ENCODE data around the gene DCBLD1.
A peak's percentile ranks its signal among the peaks of the same experiment; 100 is the strongest.

Gene DCBLD1

DNA sequence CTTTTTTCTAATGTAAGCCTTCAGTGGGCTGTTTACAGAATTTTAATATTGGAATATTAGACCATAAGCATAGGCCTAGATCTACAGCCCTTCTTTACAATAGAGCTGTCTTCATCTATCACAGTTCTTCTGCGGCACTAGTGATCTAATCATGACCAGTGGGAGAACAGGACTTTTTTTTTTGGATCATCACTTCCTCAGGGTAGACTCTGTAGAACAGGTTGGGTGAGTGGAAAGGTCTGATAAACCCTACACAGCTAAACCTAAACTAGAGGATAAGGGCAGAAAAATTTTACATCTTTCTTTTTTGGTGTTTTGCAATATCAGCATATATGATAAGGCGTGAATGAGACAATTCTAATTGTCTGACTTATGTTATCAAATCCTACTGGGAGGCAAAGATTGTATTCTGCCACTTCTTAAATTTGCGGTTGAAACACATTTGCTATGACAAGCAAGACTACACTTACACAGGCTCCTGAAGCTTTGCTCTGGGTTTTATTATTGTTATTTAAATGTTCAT, 67.7 kb downstream of the DCBLD1 start:
- H3K27ac ChIP-seq: peak overlapping the region; percentile 67
- no peak for DNase-seq (ENCODE audit: low read depth, low spot score)

DNA sequence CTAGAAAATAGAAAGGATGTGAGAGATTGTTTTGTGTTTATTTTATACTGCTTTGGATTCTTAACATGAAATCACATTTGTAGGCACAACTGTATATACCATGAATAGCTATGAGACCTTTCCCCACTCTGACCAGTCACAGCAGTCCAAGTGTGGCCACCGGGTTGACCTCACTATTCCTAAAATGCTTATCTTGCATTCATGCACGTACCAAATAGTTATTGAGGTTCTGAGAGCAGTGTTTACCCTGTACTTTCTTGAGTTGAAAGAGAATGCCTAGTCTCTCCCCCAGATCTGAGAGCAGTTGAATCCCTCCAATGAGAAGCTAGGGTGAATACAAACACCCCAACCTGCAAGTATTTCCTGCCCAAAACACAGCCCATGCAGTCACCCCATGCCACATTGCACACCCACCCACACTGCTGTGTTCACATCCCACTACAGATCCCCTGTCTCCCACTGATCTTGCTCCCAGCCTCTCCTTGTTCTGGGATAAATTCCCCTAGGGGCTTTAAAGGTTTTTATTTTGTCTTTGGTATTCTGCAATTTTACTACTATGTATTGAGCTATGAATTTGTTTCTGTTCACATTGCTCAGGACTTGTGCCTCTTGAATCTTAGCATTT, 68.3 kb downstream of the DCBLD1 start:
- no peak for DNase-seq (ENCODE audit: low read depth, low spot score)
- H3K27ac ChIP-seq: peak overlapping the region; percentile 67

DNA sequence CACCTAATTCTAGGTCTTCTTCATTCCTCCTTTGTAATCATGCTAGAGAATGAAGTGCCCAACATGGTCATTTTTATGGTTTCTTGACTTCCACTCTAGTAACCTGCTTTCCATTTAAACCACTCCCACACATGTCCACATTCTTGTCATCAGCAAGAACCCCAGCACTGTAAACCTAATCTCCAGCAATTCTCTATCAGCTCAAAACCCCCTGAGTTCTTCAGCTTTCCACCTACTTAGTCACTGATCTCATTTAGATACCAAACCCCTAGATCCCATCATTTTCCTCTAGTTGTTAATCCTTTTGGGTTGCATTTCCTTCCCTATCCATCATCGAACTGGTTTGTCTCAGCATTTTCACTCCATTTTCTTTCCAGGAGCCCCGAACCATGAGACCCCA, 70.1 kb downstream of the DCBLD1 start:
- DNase-seq (ENCODE audit: low read depth, low spot score): no peak
- no peak overlapping the region for H3K27ac ChIP-seq

DNA sequence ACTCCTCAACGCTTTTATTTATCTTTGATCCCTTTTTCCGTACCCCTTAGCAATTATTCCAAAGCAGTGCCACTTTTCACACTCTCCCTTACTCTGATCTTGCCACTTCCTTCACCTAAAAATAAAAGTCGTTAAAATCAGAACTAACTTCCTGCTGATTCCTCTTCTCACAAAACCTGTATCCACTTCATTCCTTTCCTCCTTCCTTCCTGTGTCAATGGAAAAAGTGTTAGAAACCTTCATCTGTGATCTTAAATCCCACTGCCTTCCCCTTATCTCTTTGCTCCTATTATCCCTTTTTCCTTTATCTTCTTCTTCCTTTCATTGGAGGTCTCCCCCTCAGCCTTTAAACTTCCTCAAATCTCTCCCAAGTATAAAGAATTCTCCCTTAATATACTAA, 70.7 kb downstream of the DCBLD1 start:
- DNase-seq (ENCODE audit: low read depth, low spot score): no peak
- H3K27ac ChIP-seq: no peak overlapping the region

DNA sequence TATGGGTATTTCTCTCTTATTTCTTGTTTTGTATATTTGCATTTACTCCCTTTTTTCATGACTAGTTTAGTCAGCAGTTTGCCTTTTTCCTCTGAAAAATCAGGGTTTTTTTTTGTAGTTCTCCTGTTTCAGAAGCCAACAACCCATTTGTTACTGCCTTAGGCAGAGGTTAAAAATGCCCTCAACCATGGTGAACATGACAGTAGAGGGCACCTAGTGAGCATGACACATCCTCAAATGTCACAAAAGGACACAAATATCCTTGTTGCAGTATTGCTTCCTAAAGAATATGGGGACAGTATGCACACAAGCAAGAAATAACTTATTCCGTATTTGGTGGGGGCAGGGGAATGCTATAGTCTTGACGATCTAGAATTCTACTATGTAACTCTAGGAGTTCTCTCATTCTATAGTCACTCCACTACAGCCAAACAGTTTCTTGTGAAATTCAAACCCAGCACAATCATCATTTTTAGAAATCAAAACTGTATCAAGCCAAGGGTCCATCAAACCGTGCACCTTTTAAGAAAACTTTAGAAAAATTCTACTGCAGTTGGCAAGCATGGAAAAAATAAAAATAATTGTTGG, 72.9 kb downstream of the DCBLD1 start:
- DNase-seq (ENCODE audit: low read depth, low spot score): no peak
- peak overlapping the region; percentile 42 for H3K27ac ChIP-seq

DNA sequence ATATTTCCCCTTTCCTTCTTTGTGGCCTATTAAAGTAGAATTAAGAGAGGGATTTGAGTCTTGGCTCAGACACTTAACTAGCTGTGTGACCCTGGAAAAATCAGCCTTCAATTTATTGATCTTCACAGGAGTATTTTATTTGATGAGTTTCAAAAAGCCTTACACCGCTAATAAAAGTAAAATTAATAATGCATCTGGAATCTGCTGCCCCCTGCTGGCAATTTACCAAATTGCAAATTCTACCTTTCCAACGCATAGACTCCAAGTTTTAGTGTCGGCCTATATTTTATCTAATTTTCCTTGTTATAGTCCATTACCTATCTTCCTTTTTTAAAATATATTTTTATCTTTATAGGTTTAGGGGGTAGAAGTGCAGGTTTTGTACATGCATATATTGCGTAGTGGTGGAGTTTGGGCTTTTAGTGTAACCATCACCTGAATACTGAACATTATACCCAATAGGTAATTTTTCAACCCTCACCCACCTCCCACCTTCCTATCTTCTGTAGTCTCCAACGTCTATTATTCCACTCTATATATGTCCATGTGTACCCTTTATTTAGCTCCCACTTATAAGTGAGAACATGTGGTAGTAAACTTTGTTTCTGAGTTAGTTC, 73.5 kb downstream of the DCBLD1 start:
- H3K27ac ChIP-seq: no peak overlapping the region
- DNase-seq (ENCODE audit: low read depth, low spot score): no peak

DNA sequence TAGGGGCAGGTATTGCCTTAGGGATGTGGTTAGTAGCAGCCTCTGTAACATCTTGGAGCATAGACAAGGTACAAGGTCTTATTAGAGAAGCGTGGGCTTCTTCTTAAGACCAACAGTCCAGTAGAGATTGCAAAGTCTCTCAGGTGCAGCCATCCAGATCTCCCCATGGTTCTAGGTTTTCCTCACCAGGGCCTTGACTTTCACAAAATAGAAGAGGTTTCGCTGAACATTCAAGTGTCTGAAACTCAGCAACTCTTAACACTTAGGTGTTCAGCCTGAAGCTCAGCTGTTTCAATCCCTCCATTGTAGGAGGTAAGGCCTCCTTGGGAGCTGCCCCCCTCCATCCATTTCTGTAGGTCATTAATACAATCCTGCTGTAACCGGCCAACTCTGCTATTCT, 75.5 kb downstream of the DCBLD1 start:
- no peak overlapping the region for H3K27ac ChIP-seq
- no peak for DNase-seq (ENCODE audit: low read depth, low spot score)

DNA sequence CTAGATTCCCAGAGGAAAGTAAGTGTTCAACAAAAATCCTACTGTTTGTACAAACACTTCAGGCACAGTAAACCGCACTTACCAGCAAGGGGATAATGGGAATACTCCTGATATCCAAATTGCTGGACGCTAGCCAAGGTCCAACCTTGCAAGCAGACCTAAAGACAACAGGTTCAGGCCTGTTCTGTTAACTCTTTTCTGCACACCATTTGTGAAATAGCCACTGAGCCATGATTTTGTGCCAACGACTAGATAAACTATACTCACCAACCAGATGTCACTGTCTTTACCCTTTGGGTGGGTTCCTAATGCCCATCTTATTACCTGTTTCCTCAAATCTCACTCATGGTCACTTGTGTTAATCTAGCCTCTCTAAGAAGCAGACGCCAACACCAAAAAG, 76.3 kb downstream of the DCBLD1 start:
- no peak for DNase-seq (ENCODE audit: low read depth, low spot score)
- peak overlapping the region; percentile 1 for H3K27ac ChIP-seq

DNA sequence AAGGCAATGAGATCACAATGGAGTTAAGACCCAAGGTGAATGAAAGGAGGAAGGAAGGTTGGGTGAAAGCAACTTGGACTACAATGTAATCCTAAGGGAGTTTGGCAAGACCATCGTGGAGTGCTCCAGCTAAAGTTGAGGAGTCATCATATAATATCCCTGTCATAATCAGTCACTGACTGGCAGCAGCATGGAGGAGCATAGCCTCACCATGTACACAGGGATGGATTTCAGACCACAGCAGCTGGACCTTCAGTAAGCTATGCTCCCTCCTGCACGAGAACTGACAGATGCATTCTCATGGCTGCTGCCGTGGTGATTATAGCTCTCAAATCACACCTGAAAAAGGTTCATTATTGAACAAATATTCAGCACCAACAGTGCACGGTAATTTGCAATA, 76.8 kb downstream of the DCBLD1 start:
- H3K27ac ChIP-seq: no peak overlapping the region
- no peak for DNase-seq (ENCODE audit: low read depth, low spot score)

DNA sequence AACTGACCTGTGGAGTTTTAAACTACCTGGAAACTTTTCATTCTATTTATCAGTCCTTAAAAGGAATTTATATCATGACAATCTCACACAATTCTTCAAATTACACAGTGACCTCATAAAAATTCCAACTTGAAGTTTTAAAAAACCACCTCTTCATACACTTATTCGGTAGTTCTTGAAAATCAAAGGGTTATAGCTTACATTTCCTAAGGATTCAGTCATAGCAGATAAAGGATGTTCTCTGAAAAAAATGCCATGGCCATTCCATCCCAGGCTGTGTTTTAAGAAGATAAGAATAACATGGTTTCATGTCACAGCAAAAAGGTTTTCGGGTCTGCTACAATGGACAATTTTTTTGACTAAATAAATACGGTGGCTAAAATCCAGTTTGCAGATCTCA, 78.7 kb downstream of the DCBLD1 start:
- DNase-seq (ENCODE audit: low read depth, low spot score): no peak
- H3K27ac ChIP-seq: no peak overlapping the region

DNA sequence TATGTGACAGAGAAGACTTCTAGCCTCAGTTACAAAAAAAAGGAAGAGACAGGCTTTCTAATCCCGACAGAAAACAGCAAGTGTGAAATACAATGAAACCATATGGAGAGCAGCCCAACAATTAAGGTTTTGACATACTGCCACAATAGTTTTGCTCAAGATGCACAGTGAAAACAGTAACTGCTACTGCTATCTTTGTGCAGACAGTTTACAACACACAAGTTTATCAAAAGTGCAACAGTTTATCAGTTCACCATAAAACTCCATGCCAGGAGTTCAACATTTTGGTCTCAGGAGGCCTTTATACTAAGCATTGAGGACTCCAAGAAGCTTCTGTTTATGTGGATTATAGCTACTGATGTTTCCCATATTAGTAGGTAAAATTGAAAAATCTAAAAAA, 82.2 kb downstream of the DCBLD1 start:
- H3K27ac ChIP-seq: no peak overlapping the region
- no peak for DNase-seq (ENCODE audit: low read depth, low spot score)

DNA sequence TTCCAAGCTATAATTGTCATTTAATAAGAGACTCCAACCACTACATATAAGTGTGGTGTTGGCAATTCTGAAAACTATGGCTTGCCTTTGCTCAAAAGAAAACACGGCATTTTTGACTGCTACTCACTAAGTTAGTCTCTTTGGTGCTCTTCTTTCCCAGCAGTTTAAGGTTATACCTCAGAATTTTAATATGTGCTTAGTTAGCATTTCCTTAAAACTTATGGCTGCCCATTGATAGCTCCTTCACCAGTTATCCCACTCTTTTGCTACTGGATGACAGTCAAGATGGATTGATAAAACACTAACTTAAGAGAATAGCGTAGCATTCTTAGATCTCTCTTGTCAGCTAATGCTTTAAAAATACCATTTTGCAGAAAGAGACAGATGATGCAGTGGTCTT, 85.8 kb downstream of the DCBLD1 start:
- no peak for DNase-seq (ENCODE audit: low read depth, low spot score)
- H3K27ac ChIP-seq: no peak overlapping the region

DNA sequence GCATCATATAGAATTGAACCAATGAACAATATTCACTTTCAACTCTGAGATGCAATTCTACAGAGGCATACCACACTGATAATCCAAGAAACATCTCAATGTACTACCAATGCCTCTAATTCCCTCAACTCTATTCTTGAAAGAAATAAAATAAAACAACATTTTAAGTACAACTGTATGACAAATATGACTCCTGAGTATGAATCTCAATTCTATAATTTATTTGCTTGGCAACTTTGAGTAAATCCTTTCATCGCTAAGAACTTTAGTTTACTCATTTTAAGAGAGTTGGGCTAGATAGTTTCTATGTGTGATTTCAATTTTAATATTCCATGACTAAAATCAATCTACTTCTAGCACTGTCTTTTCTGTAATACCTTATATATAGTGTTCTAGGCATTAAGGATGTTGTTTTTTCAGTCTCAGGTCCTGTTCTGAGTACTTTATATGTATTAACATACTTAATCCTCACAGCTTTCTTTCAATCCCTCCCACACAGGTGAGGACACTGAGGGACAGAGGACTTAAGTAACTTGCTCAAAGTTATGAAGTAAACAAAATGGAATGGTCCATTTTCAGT, 86.4 kb downstream of the DCBLD1 start:
- H3K27ac ChIP-seq: no peak overlapping the region
- DNase-seq (ENCODE audit: low read depth, low spot score): no peak

DNA sequence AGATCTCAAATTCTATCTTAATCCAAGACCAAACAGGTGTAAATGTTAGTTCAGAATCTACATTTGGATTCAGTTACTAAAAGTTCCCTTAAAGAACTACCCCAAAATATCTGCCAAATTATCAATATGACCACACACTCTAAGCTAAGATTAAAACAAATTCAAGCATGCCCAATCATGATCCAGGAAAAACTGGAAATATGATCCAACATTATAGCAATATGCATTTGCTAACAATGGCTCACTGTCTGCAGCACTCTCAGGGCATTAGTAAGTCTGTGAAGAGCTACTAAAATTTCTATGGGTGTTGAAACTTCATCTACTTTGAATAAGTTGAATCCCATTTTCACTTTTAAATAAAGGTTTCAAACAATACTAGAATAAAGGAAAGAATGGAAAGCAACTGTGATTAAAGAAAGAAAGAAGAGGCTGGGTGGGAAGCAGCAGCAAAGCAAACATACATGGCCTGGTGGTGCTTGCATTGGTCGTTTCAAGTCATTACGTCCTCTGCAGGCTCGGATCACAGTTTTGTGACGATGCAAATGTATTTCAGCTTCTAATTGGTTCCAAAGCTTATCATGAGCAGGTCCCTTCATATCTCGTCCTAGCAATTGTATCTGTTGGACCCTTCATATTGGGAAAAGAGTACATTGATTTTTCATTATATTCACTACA, 90.7 kb downstream of the DCBLD1 start:
- no peak overlapping the region for H3K27ac ChIP-seq
- DNase-seq (ENCODE audit: low read depth, low spot score): no peak

DNA sequence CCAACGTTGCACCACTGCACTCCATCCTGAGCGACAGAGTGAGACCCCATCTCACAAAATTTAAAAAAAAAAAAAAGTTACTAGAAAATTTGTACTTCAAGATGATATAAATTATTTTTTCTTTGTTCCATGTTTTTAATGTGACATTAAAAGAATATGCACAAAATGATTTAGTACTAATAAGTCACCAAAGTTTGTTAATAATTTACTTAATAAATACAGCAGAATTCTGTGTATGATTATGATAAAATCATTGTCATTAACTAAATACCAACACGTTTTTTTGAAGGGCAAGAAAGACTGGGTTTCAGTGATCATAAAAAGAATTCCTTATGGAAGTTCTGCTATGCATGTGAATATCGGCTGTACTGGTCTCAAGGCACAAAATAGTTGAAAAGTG, 91.7 kb downstream of the DCBLD1 start:
- no peak for DNase-seq (ENCODE audit: low read depth, low spot score)
- H3K27ac ChIP-seq: no peak overlapping the region

DNA sequence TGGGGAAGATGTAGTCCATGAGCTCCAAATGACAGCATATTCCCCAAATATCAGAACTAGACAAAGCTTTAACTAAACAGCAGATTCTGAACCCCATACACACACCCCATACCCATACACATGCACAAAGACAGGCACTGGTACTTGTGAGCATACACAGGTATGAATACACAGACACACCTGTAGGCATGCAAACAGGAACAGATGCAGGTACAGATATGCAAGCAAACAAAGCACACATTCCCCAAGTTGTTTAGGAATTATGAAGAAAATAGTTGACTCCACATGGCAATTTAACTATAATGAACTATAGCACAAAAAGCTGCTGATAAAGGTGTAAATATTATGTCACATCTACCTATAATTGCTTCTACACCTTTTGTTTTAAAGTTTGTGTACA, 103.2 kb downstream of the DCBLD1 start:
- H3K27ac ChIP-seq: no peak overlapping the region
- no peak for DNase-seq (ENCODE audit: low read depth, low spot score)

DNA sequence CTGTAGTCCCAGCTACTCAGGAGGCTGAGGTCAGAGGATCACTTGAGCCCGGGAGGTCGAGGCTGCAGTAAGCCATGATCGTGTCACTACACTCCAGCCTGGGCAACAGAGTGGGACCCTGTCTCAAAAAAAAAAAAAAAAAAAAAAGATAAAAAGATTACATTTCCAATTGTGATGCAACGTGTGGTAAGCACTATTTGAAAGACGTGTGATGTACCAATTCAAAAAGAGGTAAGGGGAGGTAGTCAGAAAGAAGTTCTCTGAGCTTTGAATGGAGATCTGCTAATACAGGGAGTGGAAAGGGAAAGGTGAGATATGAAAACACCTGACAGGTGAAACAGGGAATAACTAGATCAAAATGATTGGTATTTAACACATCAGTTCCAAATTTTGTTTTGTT, 108.0 kb downstream of the DCBLD1 start:
- no peak for DNase-seq (ENCODE audit: low read depth, low spot score)
- no peak overlapping the region for H3K27ac ChIP-seq

DNA sequence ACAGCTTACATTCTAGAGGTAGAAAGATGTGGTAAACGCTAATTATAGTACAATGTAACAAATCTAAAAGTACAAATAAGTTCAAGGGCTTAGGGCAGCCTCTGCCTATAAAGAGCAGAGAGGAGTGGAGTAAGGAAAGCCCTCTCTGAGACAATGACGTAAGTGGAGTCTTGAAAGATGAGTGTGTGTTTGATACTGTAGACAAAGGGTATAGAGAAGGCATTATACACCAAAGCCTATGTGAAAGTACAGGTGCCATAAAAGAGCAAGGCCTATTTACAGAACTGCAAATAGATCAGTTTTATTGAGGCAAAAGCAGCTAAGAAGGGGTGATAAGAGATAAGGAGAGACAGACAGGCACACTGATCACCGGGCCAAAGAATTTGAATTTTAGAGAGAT, 108.9 kb downstream of the DCBLD1 start:
- DNase-seq (ENCODE audit: low read depth, low spot score): no peak
- H3K27ac ChIP-seq: no peak overlapping the region

DNA sequence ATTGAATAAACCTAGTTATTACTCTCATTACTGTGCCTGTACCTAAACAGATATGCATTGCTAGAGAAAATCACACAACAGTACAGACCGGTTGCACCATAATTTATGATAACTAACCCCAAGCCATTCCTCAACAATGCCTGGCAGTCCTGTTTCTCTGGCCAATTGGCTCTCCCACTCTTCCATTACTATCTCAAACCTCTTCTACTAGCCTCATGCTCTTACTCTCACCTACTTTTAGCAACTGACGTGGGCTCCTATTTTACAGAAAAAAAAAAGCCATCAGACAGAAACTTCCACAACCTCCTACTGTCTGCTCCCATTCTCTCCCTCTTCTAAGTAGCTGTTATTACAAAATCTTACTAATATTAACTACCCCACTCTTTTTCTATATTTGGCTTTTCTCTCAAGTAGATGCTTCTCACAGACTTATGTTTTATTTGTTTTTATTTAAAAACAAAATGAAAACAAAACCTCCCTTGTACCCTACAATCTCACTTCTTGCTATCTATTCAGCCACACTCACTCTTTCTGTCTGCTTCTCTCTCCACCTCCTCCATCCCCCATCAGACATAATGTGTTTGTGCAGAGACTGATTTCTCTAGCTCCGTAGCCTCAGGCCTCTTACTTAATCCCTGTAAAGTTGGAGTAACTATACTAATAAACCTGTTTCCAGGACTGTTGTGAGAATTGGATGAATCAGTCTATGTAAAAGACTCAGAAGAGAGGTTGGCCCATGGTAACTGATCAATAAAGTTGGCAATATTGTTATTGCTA, 110.7 kb downstream of the DCBLD1 start:
- DNase-seq (ENCODE audit: low read depth, low spot score): no peak
- no peak overlapping the region for H3K27ac ChIP-seq
